RWPE1 (cell line): ENCODE measurements around the gene PABPC1L.

ENCODE experiments used
- CTCF ChIA-PET: fragments of 350-600 bp; sonication (Branson Sonifier 250); formaldehyde crosslinking; extraction: SDS; loops from one replicate; lab custom pipeline; 2021; lab: Yijun Ruan, JAX
- POLR2A ChIA-PET: fragments of 400-600 bp; formaldehyde crosslinking; extraction: SDS; loops from one replicate; lab custom pipeline; 2020; ENCODE audit warnings: antibody characterized with exemption; ENCODE audit not compliant: low non-redundant PET; lab: Yijun Ruan, JAX
- DNase-seq: peaks from one replicate; pipeline ENCODE4 v3.0.0; 2012; ENCODE audit warnings: low spot score
- H3K27ac ChIP-seq: fragments of 450-650 bp; 2 replicates; pipeline ENCODE4 v1.5.1; 2017
- CTCF ChIP-seq: fragments of 450-650 bp; conservative IDR thresholded peaks from 2 replicates; pipeline ENCODE4 v1.5.1; 2017; ENCODE audit warnings: low read depth, mild to moderate bottlenecking

Gene PABPC1L

DNA sequence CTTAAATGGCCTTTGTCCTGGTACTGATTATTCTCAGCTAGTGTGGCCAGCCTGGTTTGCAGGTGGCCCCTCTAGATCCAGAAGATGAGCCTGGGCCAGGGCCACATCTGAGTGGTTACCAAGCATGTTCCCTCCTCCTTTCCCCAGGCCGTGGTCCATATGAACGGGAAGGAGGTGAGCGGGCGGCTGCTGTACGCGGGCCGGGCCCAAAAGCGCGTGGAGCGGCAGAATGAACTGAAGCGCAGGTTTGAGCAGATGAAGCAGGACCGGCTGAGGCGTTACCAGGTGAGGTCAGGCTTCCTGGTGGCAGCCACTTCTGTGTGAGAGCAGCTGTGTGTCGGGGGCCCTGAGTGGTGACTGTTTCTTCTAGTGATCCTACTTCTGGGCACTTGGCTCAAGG is 11.6 kb downstream of the PABPC1L start:
- CTCF ChIA-PET, result no interaction called here
- no peak for TF ChIP-seq CTCF
- POLR2A ChIA-PET, result no interaction called here
- no peak overlapping the region for H3K27ac ChIP-seq
- no peak for DNase-seq

GRCh38 chr20:44924541-44924940 is 14.7 kb downstream of the PABPC1L start:
- peak overlapping the region; percentile 37 for H3K27ac ChIP-seq
- DNase-seq, result no peak
- TF ChIP-seq CTCF, result no peak
- ChIA-PET CTCF (interaction anchor here (1.3 kb wide), 1 partner anchor 512 kb away, joined by 3 read pairs; no protein-coding TSS in a partner anchor), POLR2A (interaction anchor here (0.6 to 0.7 kb wide), 3 partner anchors 8 to 32 kb away, joined by 3 to 7 read pairs (median 3); no protein-coding TSS in a partner anchor)

GRCh38 chr20:44928595-44928994 is 18.7 kb downstream of the PABPC1L start:
- ChIA-PET CTCF (no interaction called here), POLR2A (no interaction called here)
- DNase-seq, result no peak
- TF ChIP-seq CTCF, result no peak
- no peak overlapping the region for H3K27ac ChIP-seq

GRCh38 chr20:44930517-44931168 is 20.8 kb downstream of the PABPC1L start:
- no peak overlapping the region for H3K27ac ChIP-seq
- DNase-seq, result no peak
- no peak for TF ChIP-seq CTCF
- CTCF ChIA-PET, result interaction anchor here (0.8 kb wide), 1 partner anchor 80 kb away, joined by 3 read pairs; no protein-coding TSS in a partner anchor
- POLR2A ChIA-PET, result interaction anchor here (0.8 to 1.2 kb wide), 2 partner anchors 9 to 12 kb away, joined by 3 read pairs; no protein-coding TSS in a partner anchor

- POLR2A ChIA-PET, result interaction anchor here (0.6 to 1.2 kb wide), 4 partner anchors 8 to 164 kb away, joined by 3 to 4 read pairs (median 4); no protein-coding TSS in a partner anchor
- DNase-seq, result no peak
- CTCF ChIA-PET, result no interaction called here
- TF ChIP-seq CTCF, result no peak
- H3K27ac ChIP-seq, result no peak overlapping the region
Measured at GRCh38 chr20:44931911-44932310, 22.1 kb downstream of the PABPC1L start.

DNA sequence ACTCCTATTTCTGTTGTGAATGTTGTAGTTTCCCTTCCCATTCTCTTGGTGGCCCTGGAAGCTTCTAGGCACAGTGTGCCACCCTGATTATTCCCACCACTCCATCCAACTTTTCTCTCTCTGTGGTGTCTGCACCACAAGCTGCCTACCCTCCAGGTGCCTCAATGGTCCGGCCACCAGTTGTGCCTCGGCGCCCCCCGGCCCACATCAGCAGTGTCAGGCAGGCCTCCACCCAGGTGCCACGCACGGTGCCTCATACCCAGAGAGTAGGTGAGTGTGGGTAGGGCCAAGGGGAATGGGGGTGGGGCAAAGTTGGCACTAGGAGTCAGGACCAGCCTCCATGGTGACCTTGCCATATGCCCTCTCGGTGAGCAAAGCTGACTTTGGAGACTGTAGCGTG is 23.1 kb downstream of the PABPC1L start:
- TF ChIP-seq CTCF, result no peak
- no peak for DNase-seq

More for the DNA sequence above, 23.1 kb downstream of the PABPC1L start:
- POLR2A ChIA-PET, result interaction anchor here (0.5 to 0.6 kb wide), 3 partner anchors 9 to 359 kb away, joined by 3 to 7 read pairs (median 3); no protein-coding TSS in a partner anchor
- CTCF ChIA-PET, result interaction anchor here (0.7 kb wide), 2 partner anchors 31 to 426 kb away, joined by 3 read pairs; no protein-coding TSS in a partner anchor
- H3K27ac ChIP-seq, result no peak overlapping the region
